Endothelial cell of umbilical vein (primary cell): ENCODE data around the gene RELN. TPM values are rescaled to one million over a fixed set of nuclear protein-coding genes. Genes with fewer than 3 reads are reported as not detected.

Experiments
- BruUV-seq: library from RNA; stranded (reverse); fragments of 400-500 nt; replicated peaks from 2 replicates; lab custom pipeline; 2021; lab: Mats Ljungman, UMichigan
- CTCF ChIA-PET: fragments of 300-600, 350-600 bp; sonication (Branson Sonifier 250); formaldehyde crosslinking; loops from one replicate; lab custom pipeline; 2021; ENCODE audit warnings: antibody characterized with exemption, inconsistent platforms; lab: Charles Lee
- POLR2A ChIA-PET: fragments of 300-600, 350-600 bp; sonication (Branson Sonifier 250); formaldehyde crosslinking; loops from one replicate; lab custom pipeline; 2021; ENCODE audit warnings: antibody characterized with exemption, inconsistent platforms; lab: Charles Lee
- DNase-seq: peaks from one replicate; pipeline ENCODE4 v3.0.0-alpha.2; 2011; ENCODE audit warnings: low read depth, low spot score
- FAIRE-seq: peaks from 2 replicates; lab custom pipeline; 2011; peaks lifted over from hg19 to GRCh38; lab: Jason Lieb, UNC
- H2AFZ ChIP-seq: 2 replicates; pipeline ENCODE4 v1.6.0; 2012; ENCODE audit warnings: low read depth, low read length, control low read depth, inconsistent platforms
- H3K27ac ChIP-seq: 2 replicates; pipeline ENCODE4 v1.5.1; 2011; ENCODE audit warnings: low read depth, mild to moderate bottlenecking, control low read depth, low read length, moderate library complexity; ENCODE audit not compliant: insufficient read depth
- H3K27me3 ChIP-seq, 2 experiments: 2 replicates each; pipeline versions ENCODE4 v1.6.0 to v1.6.1; 2011; ENCODE audit warnings: low read length in 2 of 2, mixed read lengths in 1 of 2; ENCODE audit not compliant: control insufficient read depth in 2 of 2, insufficient read depth in 2 of 2
- H3K36me3 ChIP-seq, 2 experiments: 2 replicates in 1 of 2; 3 replicates in 1 of 2; pipeline ENCODE4 v1.5.1; 2011; ENCODE audit warnings: low read length in 2 of 2, mild to moderate bottlenecking in 1 of 2, moderate library complexity in 1 of 2; ENCODE audit not compliant: control insufficient read depth in 2 of 2, insufficient read depth in 2 of 2; ENCODE audit errors: extremely low read depth in 1 of 2
- H3K4me1 ChIP-seq: 3 replicates; pipeline ENCODE4 v1.5.1; 2011; ENCODE audit warnings: mild to moderate bottlenecking, low read length; ENCODE audit not compliant: control insufficient read depth, insufficient read depth; ENCODE audit errors: extremely low read depth
- H3K4me2 ChIP-seq: 2 replicates; pipeline ENCODE4 v1.6.1; 2011; ENCODE audit warnings: low read length, control low read depth, mixed read lengths; ENCODE audit not compliant: insufficient read depth
- H3K4me3 ChIP-seq, 3 experiments: fragments of 200-600 bp in 1 of 3; sonication (generic), shearing (Covaris generic) in 1 of 3; replicated peaks in 1 of 3; 2 replicates each; pipeline ENCODE4 v1.5.1; 2011 to 2016; ENCODE audit warnings: control low read depth in 3 of 3, low read length in 3 of 3, mild to moderate bottlenecking in 2 of 3, inconsistent platforms in 1 of 3, low read depth in 1 of 3, moderate library complexity in 1 of 3; ENCODE audit not compliant: insufficient read depth in 1 of 3
- H3K79me2 ChIP-seq: 2 replicates; pipeline ENCODE4 v1.6.0; 2012; ENCODE audit warnings: low read length, inconsistent platforms; ENCODE audit not compliant: control insufficient read depth, insufficient read depth
- H3K9ac ChIP-seq: replicated peaks from 2 replicates; pipeline ENCODE3; 2011; ENCODE audit warnings: low read length, control low read depth; ENCODE audit not compliant: insufficient read depth; ENCODE audit errors: extremely low read depth
- H3K9me1 ChIP-seq: replicated peaks from 3 replicates; pipeline ENCODE4 v1.6.0; 2011; ENCODE audit warnings: mild to moderate bottlenecking, low read length; ENCODE audit not compliant: control insufficient read depth, insufficient read depth; ENCODE audit errors: extremely low read depth
- H3K9me3 ChIP-seq: replicated peaks from 2 replicates; pipeline ENCODE4 v1.5.1; 2012; ENCODE audit warnings: low read length, inconsistent platforms; ENCODE audit not compliant: control insufficient read depth, insufficient read depth
- H4K20me1 ChIP-seq: replicated peaks from 2 replicates; pipeline ENCODE3; 2011; ENCODE audit warnings: mild to moderate bottlenecking, low read length; ENCODE audit not compliant: control insufficient read depth, insufficient read depth; ENCODE audit errors: extremely low read depth
- CTCF ChIP-seq, 2 donors: IDR thresholded peaks; 1 replicate in 1 of 2; 2 replicates in 1 of 2; pipeline ENCODE4 v1.5.1; 2011; ENCODE audit warnings: low read length in 2 of 2, mild to moderate bottlenecking in 2 of 2, moderate library complexity in 2 of 2, control low read depth in 1 of 2, inconsistent platforms in 1 of 2, low read depth in 1 of 2; ENCODE audit not compliant: insufficient read depth in 1 of 2; ENCODE audit errors: extremely low read depth in 1 of 2
- EZH2 ChIP-seq: IDR thresholded peaks from 2 replicates; pipeline ENCODE4 v1.6.1; 2012; ENCODE audit warnings: borderline replicate concordance, low read depth, mild to moderate bottlenecking, moderate library complexity, low read length, inconsistent platforms; ENCODE audit not compliant: severe bottlenecking
- FOS ChIP-seq: IDR thresholded peaks from 2 replicates; pipeline ENCODE4 v1.6.1; 2011; ENCODE audit warnings: mild to moderate bottlenecking, low read length, moderate library complexity, borderline replicate concordance; ENCODE audit not compliant: insufficient read depth
- GATA2 ChIP-seq: IDR thresholded peaks from 2 replicates; pipeline ENCODE4 v1.7.0; 2011; ENCODE audit warnings: low read depth, mild to moderate bottlenecking, moderate library complexity, mixed read lengths, low read length; ENCODE audit not compliant: insufficient read length, insufficient read depth
- JUN ChIP-seq: IDR thresholded peaks from 2 replicates; pipeline ENCODE4 v1.6.1; 2011; ENCODE audit warnings: borderline replicate concordance, low read depth; ENCODE audit not compliant: insufficient read length, insufficient read depth
- MAX ChIP-seq: IDR thresholded peaks from 2 replicates; pipeline ENCODE4 v1.6.1; 2011; ENCODE audit not compliant: insufficient read depth, insufficient read length
- MYC ChIP-seq: IDR thresholded peaks from one replicate; pipeline ENCODE4 v1.6.1; 2011; ENCODE audit warnings: mild to moderate bottlenecking, low read depth, low read length
- POLR2A ChIP-seq: IDR thresholded peaks from 2 replicates; pipeline ENCODE4 v1.6.1; 2012; ENCODE audit warnings: low read depth, mild to moderate bottlenecking, control low read depth, low read length
- POLR2AphosphoS5 ChIP-seq: IDR thresholded peaks from 2 replicates; pipeline ENCODE4 v1.6.1; 2012; ENCODE audit warnings: low read depth, mild to moderate bottlenecking, control low read depth, low read length, moderate library complexity; ENCODE audit not compliant: insufficient read depth
- dilution Hi-C: fragments of 300-500 bp; cut with MboI; formaldehyde crosslinking; loops from one replicate; pipeline ENCODE4 v1.15.0; 2019; ENCODE audit warnings: low sequenced_read_pairs; ENCODE audit not compliant: extremely low pct_ligation_motif_present
- intact Hi-C: fragments of 100-400 bp; cut with micrococcal nuclease; formaldehyde crosslinking; loops from one replicate; pipeline ENCODE4 v1.10.0; 2022
- polyA plus RNA-seq, 4 experiments: library from polyadenylated mRNA; depleted of rRNA in 3 of 4; stranded (reverse) in 3 of 4; unstranded in 1 of 4; fragments of >200 nt; gene quantifications; 2 replicates each; pipeline versions ENCODE4 v1.2.1 to v1.2.3, GENCODE V29; 2011 to 2012; ENCODE audit warnings: missing spikeins in 1 of 4
- total RNA-seq: library from RNA; stranded (reverse); gene quantifications from 2 replicates; pipeline ENCODE4 v1.2.3, GENCODE V29; 2021

Gene RELN
- total and polyA plus RNA-seq, 2 donors (not counting 3 experiments of a cell fraction or from before 2014, with no cell fraction given): 0.15 to 0.22 TPM

GRCh38 chr7:103981003-103981423 lies 8.4 kb downstream of the RELN start:
- Histone ChIP-seq H3K4me1 (no peaks in the 10 kb centered on the region), H3K4me3 (no peak overlapping the region), H3K9me1 (no peaks in the 10 kb centered on the region), H2AFZ (no peak overlapping the region), H3K27ac (no peak overlapping the region), H3K27me3 (peaks cover 7 to 14% of the 10 kb centered on the region in 2 experiments), H4K20me1 (no peaks in the 10 kb centered on the region), H3K9me3 (no peaks in the 10 kb centered on the region), H3K4me2 (no peak overlapping the region), H3K9ac (no peak overlapping the region), H3K36me3 (no peaks in the 10 kb centered on the region), H3K79me2 (no peaks in the 10 kb centered on the region)
- DNase-seq (no peak), FAIRE-seq (no peak)
- no TSS peak for BruUV-seq
- TF ChIP-seq GATA2: no peak
- no peak for TF ChIP-seq FOS
- TF ChIP-seq MYC: no peak
- TF ChIP-seq EZH2: no peak
- TF ChIP-seq POLR2A: no peak
- dilution Hi-C loops: no loop called here
- intact Hi-C loops: loop anchor here (10.0 kb wide), 1 partner anchor 406 kb away; no protein-coding TSS in a partner anchor
- POLR2A ChIA-PET: no interaction called here
- CTCF ChIA-PET: no interaction called here

- FAIRE-seq: no peak
- H3K9ac ChIP-seq: no peak overlapping the region
- H3K79me2 ChIP-seq: no peaks in the 10 kb centered on the region
- dilution Hi-C loops (no loop called here), intact Hi-C loops (no loop called here)
- ChIA-PET POLR2A (no interaction called here), CTCF (no interaction called here)
- H3K27ac ChIP-seq: no peak overlapping the region
- no peaks in the 10 kb centered on the region for H3K9me3 ChIP-seq
- no peaks in the 10 kb centered on the region for H3K4me1 ChIP-seq
- H3K4me2 ChIP-seq: no peak overlapping the region
- no TSS peak for BruUV-seq
- H3K9me1 ChIP-seq: no peaks in the 10 kb centered on the region
- H3K4me3 ChIP-seq: no peak overlapping the region
- H3K36me3 ChIP-seq: no peaks in the 10 kb centered on the region
- DNase-seq: no peak
- H2AFZ ChIP-seq: no peak overlapping the region
- H3K27me3 ChIP-seq: no peaks in the 10 kb centered on the region
- TF ChIP-seq POLR2A (no peak), FOS (no peak), MYC (no peak), JUN (no peak), POLR2AphosphoS5 (no peak), EZH2 (no peak), GATA2 (no peak), CTCF (IDR thresholded peaks at IDR 0.05; ENCODE audit: extremely low read depth in 1 of 2, insufficient read depth in 1 of 2, low read depth in 1 of 2, low read length in 2 of 2) (no peak), MAX (no peak)
- H4K20me1 ChIP-seq: no peaks in the 10 kb centered on the region
Observed at GRCh38 chr7:103972779-103973434, 16.6 kb downstream of the RELN start.
